Measurements from ENCODE around the gene TUBB6. TPM values are rescaled to one million over a fixed set of nuclear protein-coding genes. Genes with fewer than 3 reads are reported as not detected.

Gene TUBB6
- total RNA-seq, 1 donor from 2014 or later = 273 TPM

Small RNAs within 50 kb of the gene (small RNA-seq; reads per million reads assigned to genes)
- not detected for gene RNU6-170P (ENCODE audit: low replicate concordance)

Other genes with a start within 250 kb of the TUBB6 start
- gene ANKRD62, start 214.4 kb upstream of the TUBB6 start, total RNA-seq = 0.10 TPM
- not detected for gene CIDEA, start 53.9 kb upstream of the TUBB6 start, total RNA-seq
- gene AFG3L2, start 69.0 kb downstream of the TUBB6 start, total RNA-seq = 82.7 TPM
- gene PRELID3A, start 99.7 kb downstream of the TUBB6 start, total RNA-seq = 4.8 TPM

Measured in tongue (tissue), 2 donors.